ENCODE data around the gene KCTD5.
A peak's percentile ranks its signal among the peaks of the same experiment; 100 is the strongest.

KCTD5 gene

DNA sequence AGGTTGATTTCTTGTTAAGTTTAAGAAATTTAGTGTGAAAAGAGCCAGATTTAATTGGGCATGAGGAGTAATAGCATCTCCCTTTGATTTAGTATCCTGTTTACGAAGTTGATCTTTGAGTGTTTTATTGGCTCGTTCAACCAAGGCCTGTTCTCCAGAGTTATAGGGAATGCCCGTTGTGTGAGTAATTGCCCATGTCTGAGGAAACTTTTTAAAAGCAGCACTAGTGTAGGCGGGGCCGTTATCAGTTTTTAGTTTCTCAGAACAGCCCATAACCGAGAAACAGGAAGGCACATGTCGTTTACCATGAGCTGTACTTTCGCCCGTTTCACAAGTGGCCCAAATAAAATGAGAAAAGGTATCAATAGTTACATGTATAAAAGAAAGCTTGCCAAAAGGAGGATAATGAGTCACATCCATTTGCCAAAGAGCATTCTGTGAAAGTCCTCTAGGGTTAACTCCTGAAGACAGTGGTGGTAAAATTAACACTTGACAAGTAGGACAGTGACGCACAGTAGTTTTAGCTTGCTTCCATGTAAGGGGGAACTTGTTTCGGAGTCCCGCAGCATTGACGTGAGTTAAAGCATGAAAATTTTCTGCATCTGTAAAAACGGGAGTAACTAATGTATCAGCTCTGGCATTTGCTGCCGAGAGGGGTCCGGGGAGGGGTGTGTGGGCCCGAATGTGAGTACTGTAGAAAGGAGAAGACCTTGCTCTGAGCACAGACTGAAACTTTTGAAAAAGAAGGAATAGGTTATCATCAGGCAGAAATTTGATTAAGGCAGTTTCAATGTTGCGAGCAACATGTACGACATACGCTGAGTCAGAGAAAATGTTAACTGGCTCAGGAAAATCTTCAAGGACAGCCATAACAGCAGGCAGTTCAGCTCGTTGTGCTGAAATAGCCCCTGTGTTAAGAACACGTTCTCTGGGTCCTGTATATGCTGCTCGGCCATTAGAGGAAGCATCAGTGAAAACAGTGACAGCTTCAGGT lies 18.5 kb upstream of the KCTD5 start (continued):
- TF ChIP-seq, protein P1, sequence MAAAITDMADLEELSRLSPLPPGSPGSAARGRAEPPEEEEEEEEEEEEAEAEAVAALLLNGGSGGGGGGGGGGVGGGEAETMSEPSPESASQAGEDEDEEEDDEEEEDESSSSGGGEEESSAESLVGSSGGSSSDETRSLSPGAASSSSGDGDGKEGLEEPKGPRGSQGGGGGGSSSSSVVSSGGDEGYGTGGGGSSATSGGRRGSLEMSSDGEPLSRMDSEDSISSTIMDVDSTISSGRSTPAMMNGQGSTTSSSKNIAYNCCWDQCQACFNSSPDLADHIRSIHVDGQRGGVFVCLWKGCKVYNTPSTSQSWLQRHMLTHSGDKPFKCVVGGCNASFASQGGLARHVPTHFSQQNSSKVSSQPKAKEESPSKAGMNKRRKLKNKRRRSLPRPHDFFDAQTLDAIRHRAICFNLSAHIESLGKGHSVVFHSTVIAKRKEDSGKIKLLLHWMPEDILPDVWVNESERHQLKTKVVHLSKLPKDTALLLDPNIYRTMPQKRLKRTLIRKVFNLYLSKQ (tag by site-specific recombination; IDR thresholded peaks at IDR 0.05; ENCODE audit: borderline replicate concordance) = no peak
- TF ChIP-seq ZSCAN23 (tag by site-specific recombination; IDR thresholded peaks at IDR 0.05) = no peak
- TF ChIP-seq, protein P2, sequence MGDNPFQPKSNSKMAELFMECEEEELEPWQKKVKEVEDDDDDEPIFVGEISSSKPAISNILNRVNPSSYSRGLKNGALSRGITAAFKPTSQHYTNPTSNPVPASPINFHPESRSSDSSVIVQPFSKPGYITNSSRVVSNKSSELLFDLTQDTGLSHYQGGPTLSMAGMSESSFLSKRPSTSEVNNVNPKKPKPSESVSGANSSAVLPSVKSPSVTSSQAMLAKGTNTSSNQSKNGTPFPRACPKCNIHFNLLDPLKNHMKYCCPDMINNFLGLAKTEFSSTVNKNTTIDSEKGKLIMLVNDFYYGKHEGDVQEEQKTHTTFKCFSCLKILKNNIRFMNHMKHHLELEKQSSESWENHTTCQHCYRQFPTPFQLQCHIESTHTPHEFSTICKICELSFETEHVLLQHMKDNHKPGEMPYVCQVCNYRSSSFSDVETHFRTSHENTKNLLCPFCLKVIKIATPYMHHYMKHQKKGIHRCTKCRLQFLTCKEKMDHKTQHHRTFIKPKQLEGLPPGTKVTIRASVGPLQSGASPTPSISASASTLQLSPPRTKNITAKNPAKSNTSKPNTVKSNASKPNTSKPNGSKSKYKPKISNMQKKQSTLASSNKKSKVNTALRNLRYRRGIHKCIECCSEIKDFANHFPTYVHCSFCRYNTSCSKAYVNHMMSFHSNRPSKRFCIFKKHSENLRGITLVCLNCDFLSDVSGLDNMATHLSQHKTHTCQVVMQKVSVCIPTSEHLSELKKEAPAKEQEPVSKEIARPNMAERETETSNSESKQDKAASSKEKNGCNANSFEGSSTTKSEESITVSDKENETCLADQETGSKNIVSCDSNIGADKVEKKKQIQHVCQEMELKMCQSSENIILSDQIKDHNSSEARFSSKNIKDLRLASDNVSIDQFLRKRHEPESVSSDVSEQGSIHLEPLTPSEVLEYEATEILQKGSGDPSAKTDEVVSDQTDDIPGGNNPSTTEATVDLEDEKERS (tag by site-specific recombination; IDR thresholded peaks at IDR 0.05) = no peak
- peak; percentile 71 for TF ChIP-seq IKZF3 (tag by site-specific recombination; IDR thresholded peaks at IDR 0.05)
- no peak for TF ChIP-seq ZNF202 (tag by site-specific recombination; IDR thresholded peaks at IDR 0.05; ENCODE audit: borderline replicate concordance)
- TF ChIP-seq, protein P3, sequence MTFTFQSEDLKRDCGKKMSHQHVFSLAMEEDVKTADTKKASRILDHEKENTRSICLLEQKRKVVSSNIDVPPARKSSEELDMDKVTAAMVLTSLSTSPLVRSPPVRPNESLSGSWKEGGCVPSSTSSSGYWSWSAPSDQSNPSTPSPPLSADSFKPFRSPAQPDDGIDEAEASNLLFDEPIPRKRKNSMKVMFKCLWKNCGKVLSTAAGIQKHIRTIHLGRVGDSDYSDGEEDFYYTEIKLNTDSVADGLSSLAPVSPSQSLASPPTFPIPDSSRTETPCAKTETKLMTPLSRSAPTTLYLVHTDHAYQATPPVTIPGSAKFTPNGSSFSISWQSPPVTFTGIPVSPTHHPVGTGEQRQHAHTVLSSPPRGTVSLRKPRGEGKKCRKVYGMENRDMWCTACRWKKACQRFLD (tag by site-specific recombination; IDR thresholded peaks at IDR 0.05) = no peak
- TF ChIP-seq ZNF239 (tag by site-specific recombination; IDR thresholded peaks at IDR 0.05) = no peak
- TF ChIP-seq ZNF354C (tag by site-specific recombination; IDR thresholded peaks at IDR 0.05; ENCODE audit: borderline replicate concordance, low read depth) = no peak
- 0 out of 2 replicates have a peak, but pooled peaks have one; percentile 6 for TF ChIP-seq BCL11A (tag by site-specific recombination; IDR thresholded peaks at IDR 0.05; ENCODE audit: low read depth)
- TF ChIP-seq, protein P4, sequence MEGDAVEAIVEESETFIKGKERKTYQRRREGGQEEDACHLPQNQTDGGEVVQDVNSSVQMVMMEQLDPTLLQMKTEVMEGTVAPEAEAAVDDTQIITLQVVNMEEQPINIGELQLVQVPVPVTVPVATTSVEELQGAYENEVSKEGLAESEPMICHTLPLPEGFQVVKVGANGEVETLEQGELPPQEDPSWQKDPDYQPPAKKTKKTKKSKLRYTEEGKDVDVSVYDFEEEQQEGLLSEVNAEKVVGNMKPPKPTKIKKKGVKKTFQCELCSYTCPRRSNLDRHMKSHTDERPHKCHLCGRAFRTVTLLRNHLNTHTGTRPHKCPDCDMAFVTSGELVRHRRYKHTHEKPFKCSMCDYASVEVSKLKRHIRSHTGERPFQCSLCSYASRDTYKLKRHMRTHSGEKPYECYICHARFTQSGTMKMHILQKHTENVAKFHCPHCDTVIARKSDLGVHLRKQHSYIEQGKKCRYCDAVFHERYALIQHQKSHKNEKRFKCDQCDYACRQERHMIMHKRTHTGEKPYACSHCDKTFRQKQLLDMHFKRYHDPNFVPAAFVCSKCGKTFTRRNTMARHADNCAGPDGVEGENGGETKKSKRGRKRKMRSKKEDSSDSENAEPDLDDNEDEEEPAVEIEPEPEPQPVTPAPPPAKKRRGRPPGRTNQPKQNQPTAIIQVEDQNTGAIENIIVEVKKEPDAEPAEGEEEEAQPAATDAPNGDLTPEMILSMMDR (tag by site-specific recombination; IDR thresholded peaks at IDR 0.05) = no peak
- TF ChIP-seq ZNF610 (tag by site-specific recombination; IDR thresholded peaks at IDR 0.05; ENCODE audit: borderline replicate concordance) = peak; percentile 49; the same call in 1 of the 2 replicates
- TF ChIP-seq ZSCAN30 (tag by site-specific recombination; IDR thresholded peaks at IDR 0.05) = 0 out of 2 replicates have a peak, but pooled peaks have one; percentile 41
- TF ChIP-seq HOXD13 (CRISPR knock-in tag; IDR thresholded peaks at IDR 0.05; ENCODE audit: borderline replicate concordance) = no peak
- no peak for TF ChIP-seq YY2 (tag by site-specific recombination; IDR thresholded peaks at IDR 0.05)
- no peak for TF ChIP-seq ZNF785 (tag by site-specific recombination; IDR thresholded peaks at IDR 0.05)
- TF ChIP-seq ZNF23 (tag by site-specific recombination; IDR thresholded peaks at IDR 0.05; ENCODE audit: borderline replicate concordance) = no peak
- no peak for TF ChIP-seq ZFP41 (tag by site-specific recombination; IDR thresholded peaks at IDR 0.05; ENCODE audit: borderline replicate concordance)

DNA sequence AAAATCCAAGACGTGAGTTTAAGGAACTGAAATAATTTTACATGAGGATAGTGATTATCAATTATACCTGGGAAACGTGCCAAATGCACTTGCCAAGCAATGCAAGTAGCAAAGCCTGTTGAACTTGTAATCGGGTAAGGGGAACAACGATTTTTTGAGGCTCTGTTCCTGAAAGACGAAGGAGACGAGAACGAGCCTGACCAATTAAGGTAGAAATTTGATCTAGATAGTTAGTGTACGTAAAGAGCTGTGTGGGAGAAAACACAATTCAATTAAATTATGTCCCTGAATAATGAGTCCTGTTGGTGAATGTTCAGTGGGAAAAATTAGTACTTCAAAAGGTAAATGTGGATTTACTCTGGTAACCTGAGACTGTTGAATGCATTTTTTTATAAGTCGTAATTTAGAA lies 17.7 kb upstream of the KCTD5 start:
- no peak overlapping the region; the same call in 1 of the 2 replicates for H3K27ac ChIP-seq (ENCODE audit: extremely low read depth, low read depth, low read length)
- ChIA-PET POLR2A (no interaction called here), CTCF (interaction anchor here (1.2 kb wide), 1 partner anchor 262 kb away, joined by 3 read pairs; no protein-coding TSS in a partner anchor)
- H3K36me3 ChIP-seq (ENCODE audit: control insufficient read depth in 2 of 2, insufficient read depth in 1 of 2, low read length in 2 of 2) = peaks cover 0 to 17% of the 10 kb centered on the region in 2 experiments; a peak in 1 of 3 replicates
- no peaks in the 10 kb centered on the region for H3K9me3 ChIP-seq (ENCODE audit: control insufficient read depth, insufficient read depth, low read depth, low read length)
- H3K4me1 ChIP-seq (ENCODE audit: control insufficient read depth, insufficient read depth, low read length) = peaks cover 19% of the 10 kb centered on the region
- H3K4me3 ChIP-seq (ENCODE audit: low read depth, low read length) = no peak overlapping the region
- TF ChIP-seq TRIM28 (IDR thresholded peaks at IDR 0.05; ENCODE audit: borderline replicate concordance, low read length) (no peak), KLF7 (tag by site-specific recombination; IDR thresholded peaks at IDR 0.05; ENCODE audit: borderline replicate concordance) (no peak), ZNF24 (tag by site-specific recombination; IDR thresholded peaks at IDR 0.05) (peak; percentile 29; the same call in 1 of the 2 replicates), ZNF510 (tag by site-specific recombination; IDR thresholded peaks at IDR 0.05; ENCODE audit: insufficient replicate concordance) (no peak), ZSCAN23 (tag by site-specific recombination; IDR thresholded peaks at IDR 0.05) (no peak), ZBTB7A (tag by site-specific recombination; IDR thresholded peaks at IDR 0.05; ENCODE audit: low read depth) (no peak), ZNF791 (tag by site-specific recombination; IDR thresholded peaks at IDR 0.05) (no peak), WT1 (tag by site-specific recombination; IDR thresholded peaks at IDR 0.05) (peak; percentile 94), ZNF585B (tag by site-specific recombination; IDR thresholded peaks at IDR 0.05) (peak; percentile 31; the same call in 1 of the 2 replicates)
- TF ChIP-seq, protein P5, sequence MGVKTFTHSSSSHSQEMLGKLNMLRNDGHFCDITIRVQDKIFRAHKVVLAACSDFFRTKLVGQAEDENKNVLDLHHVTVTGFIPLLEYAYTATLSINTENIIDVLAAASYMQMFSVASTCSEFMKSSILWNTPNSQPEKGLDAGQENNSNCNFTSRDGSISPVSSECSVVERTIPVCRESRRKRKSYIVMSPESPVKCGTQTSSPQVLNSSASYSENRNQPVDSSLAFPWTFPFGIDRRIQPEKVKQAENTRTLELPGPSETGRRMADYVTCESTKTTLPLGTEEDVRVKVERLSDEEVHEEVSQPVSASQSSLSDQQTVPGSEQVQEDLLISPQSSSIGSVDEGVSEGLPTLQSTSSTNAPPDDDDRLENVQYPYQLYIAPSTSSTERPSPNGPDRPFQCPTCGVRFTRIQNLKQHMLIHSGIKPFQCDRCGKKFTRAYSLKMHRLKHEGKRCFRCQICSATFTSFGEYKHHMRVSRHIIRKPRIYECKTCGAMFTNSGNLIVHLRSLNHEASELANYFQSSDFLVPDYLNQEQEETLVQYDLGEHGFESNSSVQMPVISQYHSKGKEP (tag by site-specific recombination; IDR thresholded peaks at IDR 0.05) = peak; percentile 79; the same call in 1 of the 2 replicates
